Skeletal muscle tissue (tissue), 4 donors: ENCODE measurements around the gene CORO6. TPM values are rescaled to one million over a fixed set of nuclear protein-coding genes. Genes with fewer than 3 reads are reported as not detected.
A peak's percentile ranks its signal among the peaks of the same experiment; 100 is the strongest.

ENCODE experiments used
- H3K27ac ChIP-seq: one replicate; pipeline ENCODE4 v1.7.0; 2013; ENCODE audit warnings: mild to moderate bottlenecking, low read depth, low read length, inconsistent platforms
- H3K27me3 ChIP-seq, 3 donors: one replicate each; pipeline ENCODE4 v1.7.0; 2013; ENCODE audit warnings: low read length in 3 of 3; ENCODE audit not compliant: control insufficient read depth in 3 of 3, insufficient read depth in 3 of 3
- H3K36me3 ChIP-seq, 3 donors: one replicate each; pipeline ENCODE4 v1.7.0; 2013; ENCODE audit warnings: low read length in 3 of 3; ENCODE audit not compliant: control insufficient read depth in 3 of 3, insufficient read depth in 3 of 3
- H3K4me1 ChIP-seq, 3 donors: one replicate each; pipeline ENCODE4 v1.7.0; 2013; ENCODE audit warnings: low read length in 3 of 3, mild to moderate bottlenecking in 3 of 3; ENCODE audit not compliant: control insufficient read depth in 3 of 3, insufficient read depth in 3 of 3
- H3K4me3 ChIP-seq, 3 donors: one replicate each; pipeline ENCODE4 v1.7.0; 2013; ENCODE audit warnings: low read length in 3 of 3
- H3K9ac ChIP-seq, 3 donors: one replicate each; pipeline ENCODE4 v1.7.0; 2013; ENCODE audit warnings: low read length in 3 of 3, mild to moderate bottlenecking in 3 of 3, moderate library complexity in 2 of 3, low read depth in 1 of 3
- H3K9me3 ChIP-seq, 3 donors: one replicate each; pipeline ENCODE4 v1.7.0; 2013; ENCODE audit warnings: low read length in 3 of 3; ENCODE audit not compliant: control insufficient read depth in 3 of 3
- total RNA-seq: library from RNA; depleted of rRNA; stranded (reverse); fragments of >200 nt; gene quantifications from one replicate; pipeline ENCODE4 v1.2.3, GENCODE V29; 2014
- donor health status: Osteomylitis.

CORO6 gene
- total RNA-seq, 1 donor from 2014 or later: 43.3 TPM

DNA sequence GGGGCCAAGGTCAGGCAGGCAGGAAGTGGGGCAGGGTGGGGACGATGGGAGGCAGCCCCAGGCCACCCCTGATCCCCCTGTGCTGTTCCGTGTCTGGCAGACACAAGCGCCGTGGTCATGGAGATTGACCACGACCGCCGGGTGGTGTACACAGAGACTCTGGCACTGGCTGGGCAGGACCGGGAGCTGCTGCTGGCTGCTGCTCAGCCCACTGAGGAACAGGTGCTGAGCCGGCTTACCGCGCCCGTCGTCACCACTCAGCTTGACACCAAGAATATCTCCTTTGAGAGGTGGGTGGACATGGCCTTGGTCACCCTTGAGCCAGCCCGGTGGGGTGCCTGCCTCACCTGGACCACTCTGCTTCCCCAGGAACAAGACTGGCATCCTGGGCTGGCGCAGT is 13.7 kb downstream of the CORO6 start:
- no peaks in the 10 kb centered on the region for H3K27me3 ChIP-seq
- H3K9me3 ChIP-seq: no peaks in the 10 kb centered on the region
- H3K36me3 ChIP-seq: peaks cover 0 to 2% (median 0%) of the 10 kb centered on the region in 3 donors
- peaks cover 12 to 21% (median 19%) of the 10 kb centered on the region in 3 donors for H3K4me1 ChIP-seq
- peak overlapping the region; percentile 28 for H3K27ac ChIP-seq
- peak overlapping the region in 2 of 3 donors; percentile 20 to 45 for H3K9ac ChIP-seq
- H3K4me3 ChIP-seq: no peak overlapping the region

- Histone ChIP-seq H3K4me3 (no peak overlapping the region), H3K4me1 (peaks cover 6 to 13% (median 10%) of the 10 kb centered on the region in 3 donors), H3K36me3 (peaks cover 0 to 2% (median 0%) of the 10 kb centered on the region in 3 donors), H3K9ac (no peak overlapping the region), H3K9me3 (no peaks in the 10 kb centered on the region), H3K27me3 (no peaks in the 10 kb centered on the region), H3K27ac (no peak overlapping the region)
These were observed 15.0 kb downstream of the CORO6 start for GRCh38 chr17:29607557-29608195.

- Histone ChIP-seq H3K9ac (no peak overlapping the region), H3K27ac (no peak overlapping the region), H3K27me3 (no peaks in the 10 kb centered on the region), H3K4me1 (no peaks in the 10 kb centered on the region), H3K4me3 (no peak overlapping the region), H3K9me3 (no peaks in the 10 kb centered on the region), H3K36me3 (no peaks in the 10 kb centered on the region)
These were observed 19.5 kb downstream of the CORO6 start for GRCh38 chr17:29603109-29603674.

DNA sequence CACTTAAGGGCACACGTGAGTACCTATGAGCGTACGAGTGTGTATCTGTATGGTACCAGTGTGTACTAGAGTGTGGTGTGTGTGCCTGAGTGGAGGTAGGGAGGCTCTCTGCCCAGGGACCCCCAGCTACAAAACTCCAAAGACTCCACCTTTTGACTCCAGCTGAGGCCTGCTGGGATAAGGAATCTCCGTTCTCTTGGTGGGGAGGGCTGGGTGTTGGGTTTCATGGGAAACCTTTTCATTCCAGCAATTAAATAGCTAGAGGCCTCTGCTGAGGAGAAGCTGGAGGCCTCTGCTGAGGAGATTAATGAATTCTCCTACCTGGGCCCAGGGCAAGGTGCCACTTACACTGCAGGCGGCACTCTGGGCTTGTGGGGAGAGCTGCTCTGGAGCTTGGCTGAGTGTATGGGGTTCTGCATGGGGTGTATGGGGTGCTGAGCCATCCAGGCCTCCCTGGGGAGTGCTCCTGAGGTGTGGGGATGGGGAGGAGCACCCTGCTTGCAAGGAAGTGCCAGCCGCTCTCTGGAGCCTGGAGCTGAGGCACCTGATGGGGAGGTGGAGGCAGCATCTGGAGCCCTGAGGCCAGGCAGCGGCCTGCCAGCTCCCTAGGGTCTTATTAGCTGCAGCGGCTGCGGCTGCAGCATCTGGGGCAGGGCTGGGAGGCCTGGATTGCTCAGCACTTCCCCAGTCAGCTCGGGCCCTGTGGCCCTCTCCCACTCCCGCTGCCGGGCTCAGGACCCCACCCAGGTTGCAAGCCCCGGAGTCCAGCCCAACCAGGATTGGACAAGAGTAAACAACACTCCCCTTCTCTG is 25.1 kb downstream of the CORO6 start:
- Histone ChIP-seq H3K9me3 (no peaks in the 10 kb centered on the region), H3K27ac (no peak overlapping the region), H3K36me3 (no peaks in the 10 kb centered on the region), H3K4me3 (no peak overlapping the region), H3K9ac (no peak overlapping the region), H3K4me1 (peaks cover 24 to 33% (median 33%) of the 10 kb centered on the region in 3 donors), H3K27me3 (no peaks in the 10 kb centered on the region)

DNA sequence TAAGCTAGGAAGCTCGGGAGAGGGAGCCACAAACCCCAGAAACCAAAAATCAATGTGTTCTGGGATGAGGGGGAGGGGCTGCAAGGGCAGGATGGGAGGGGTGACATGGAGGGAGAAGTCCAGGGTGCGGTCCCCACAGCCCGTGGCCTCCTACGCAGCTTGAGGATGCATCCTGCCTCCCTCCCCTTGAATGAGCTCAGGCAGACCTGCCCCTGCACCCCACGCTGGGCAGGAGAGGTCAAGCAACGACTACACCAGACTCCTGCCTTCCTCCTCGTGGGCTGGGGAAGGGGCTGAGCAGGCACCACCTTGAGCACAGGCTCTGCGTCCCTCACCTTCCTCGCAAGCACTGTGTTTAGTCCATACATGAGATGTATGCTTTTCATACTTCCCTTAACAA is 25.9 kb downstream of the CORO6 start:
- H3K9ac ChIP-seq: no peak overlapping the region
- no peak overlapping the region for H3K4me3 ChIP-seq
- H3K36me3 ChIP-seq: no peaks in the 10 kb centered on the region
- no peaks in the 10 kb centered on the region for H3K27me3 ChIP-seq
- H3K9me3 ChIP-seq: no peaks in the 10 kb centered on the region
- H3K27ac ChIP-seq: no peak overlapping the region
- H3K4me1 ChIP-seq: peaks cover 32 to 41% (median 41%) of the 10 kb centered on the region in 3 donors

GRCh38 chr17:29595943-29596774 is 26.6 kb downstream of the CORO6 start:
- H3K4me3 ChIP-seq: no peak overlapping the region
- no peak overlapping the region for H3K9ac ChIP-seq
- no peaks in the 10 kb centered on the region for H3K9me3 ChIP-seq
- H3K4me1 ChIP-seq: peaks cover 38 to 48% (median 47%) of the 10 kb centered on the region in 3 donors
- H3K27ac ChIP-seq: no peak overlapping the region
- H3K27me3 ChIP-seq: no peaks in the 10 kb centered on the region
- no peaks in the 10 kb centered on the region for H3K36me3 ChIP-seq

DNA sequence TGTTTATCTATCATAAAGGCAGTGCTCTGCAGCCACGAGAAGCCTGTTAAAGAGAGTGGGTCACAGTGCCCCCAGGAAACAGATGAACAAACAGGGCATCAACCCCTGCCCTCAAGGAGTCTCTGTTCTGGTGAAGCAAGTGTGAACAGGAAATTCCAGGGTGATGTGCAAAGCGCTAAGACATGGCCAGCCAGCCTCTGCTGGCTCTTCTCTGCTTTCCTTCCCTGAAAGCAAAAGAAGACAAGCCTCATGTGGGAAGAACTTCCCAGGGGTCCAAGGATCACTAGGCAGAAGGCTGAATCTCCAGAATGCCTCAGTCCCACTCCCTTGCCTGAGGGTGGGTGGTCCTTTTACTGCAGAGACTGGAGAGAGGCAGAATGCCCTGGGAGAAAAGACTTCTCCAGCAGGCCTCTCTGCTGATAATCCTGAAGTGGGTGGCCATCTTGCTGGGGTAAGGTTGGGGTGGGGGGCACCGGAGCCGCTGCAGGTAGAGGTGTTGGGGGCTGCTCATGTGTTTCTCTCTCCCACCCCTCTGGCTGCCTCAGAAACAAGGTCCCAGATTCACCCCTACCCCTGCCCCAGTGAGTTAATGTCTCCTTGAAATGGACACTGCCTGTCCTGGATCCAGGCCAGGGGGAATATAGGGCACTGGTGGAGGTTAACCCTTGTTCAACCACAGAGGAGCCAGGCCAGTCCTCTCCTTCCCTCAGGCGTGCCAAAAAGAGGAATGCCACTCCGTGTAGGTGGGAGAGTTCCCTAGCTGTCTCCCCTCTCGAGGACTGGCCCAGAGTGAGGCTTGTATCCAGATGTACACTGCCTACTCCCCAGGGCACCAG is 27.4 kb downstream of the CORO6 start:
- Histone ChIP-seq H3K27me3 (no peaks in the 10 kb centered on the region), H3K9ac (no peak overlapping the region), H3K36me3 (no peaks in the 10 kb centered on the region), H3K4me3 (no peak overlapping the region), H3K27ac (no peak overlapping the region), H3K9me3 (no peaks in the 10 kb centered on the region), H3K4me1 (peaks cover 47 to 56% (median 56%) of the 10 kb centered on the region in 3 donors)

- H3K9me3 ChIP-seq: no peaks in the 10 kb centered on the region
- H3K36me3 ChIP-seq: no peaks in the 10 kb centered on the region
- no peaks in the 10 kb centered on the region for H3K27me3 ChIP-seq
- peak overlapping the region in 1 of 3 donors; percentile 25 for H3K9ac ChIP-seq
- no peak overlapping the region for H3K27ac ChIP-seq
- peak overlapping the region in 1 of 3 donors; percentile 43 for H3K4me3 ChIP-seq
- peaks cover 53 to 62% (median 62%) of the 10 kb centered on the region in 3 donors for H3K4me1 ChIP-seq
These were observed 28.1 kb downstream of the CORO6 start for GRCh38 chr17:29594519-29595090.
